Mesendoderm (in vitro differentiated cells): ENCODE measurements around the gene ADAMTS16.
A peak's percentile ranks its signal among the peaks of the same experiment; 100 is the strongest.

Source experiments
- DNase-seq: peaks from one replicate; pipeline ENCODE4 v3.0.0; 2013
- H2AK5ac ChIP-seq: 2 replicates; pipeline ENCODE4 v1.6.1; 2013; ENCODE audit warnings: low read length, inconsistent platforms
- H2BK120ac ChIP-seq: 2 replicates; pipeline ENCODE4 v1.6.1; 2013; ENCODE audit warnings: low read depth, mild to moderate bottlenecking, low read length, moderate library complexity, mixed read lengths
- H2BK15ac ChIP-seq: replicated peaks from 2 replicates; pipeline ENCODE4 v1.6.1; 2013; ENCODE audit warnings: low read depth, mild to moderate bottlenecking, moderate library complexity
- H2BK5ac ChIP-seq: 2 replicates; pipeline ENCODE4 v1.6.1; 2013; ENCODE audit warnings: low read length, inconsistent platforms
- H3K18ac ChIP-seq: 2 replicates; pipeline ENCODE4 v1.6.1; 2013; ENCODE audit warnings: mild to moderate bottlenecking, low read length, mixed read lengths
- H3K23ac ChIP-seq: one replicate; pipeline ENCODE4 v1.6.1; 2013; ENCODE audit warnings: low read length
- H3K27ac ChIP-seq: 2 replicates; pipeline ENCODE4 v1.5.1; 2013; ENCODE audit warnings: low read depth, mild to moderate bottlenecking, inconsistent platforms, low read length, moderate library complexity
- H3K27me3 ChIP-seq: 2 replicates; pipeline ENCODE4 v1.6.1; 2013; ENCODE audit warnings: low read length, control low read depth, mild to moderate bottlenecking, inconsistent platforms; ENCODE audit not compliant: insufficient read depth, poor library complexity
- H3K36me3 ChIP-seq: 2 replicates; pipeline ENCODE4 v1.6.1; 2013; ENCODE audit warnings: low read length, inconsistent platforms; ENCODE audit not compliant: control insufficient read depth, insufficient read depth
- H3K4ac ChIP-seq: one replicate; pipeline ENCODE4 v1.6.1; 2013; ENCODE audit warnings: low read depth, mild to moderate bottlenecking, low read length, moderate library complexity
- H3K4me1 ChIP-seq: 2 replicates; pipeline ENCODE4 v1.6.1; 2013; ENCODE audit warnings: low read depth, low read length, inconsistent platforms; ENCODE audit not compliant: control insufficient read depth
- H3K4me2 ChIP-seq: 2 replicates; pipeline ENCODE4 v1.6.1; 2013; ENCODE audit warnings: low read length
- H3K4me3 ChIP-seq: 2 replicates; pipeline ENCODE4 v1.5.1; 2013; ENCODE audit warnings: mild to moderate bottlenecking, low read length
- H3K56ac ChIP-seq: one replicate; pipeline ENCODE4 v1.6.1; 2013; ENCODE audit warnings: low read length
- H3K79me1 ChIP-seq: 2 replicates; pipeline ENCODE4 v1.6.1; 2013; ENCODE audit warnings: low read length, inconsistent platforms
- H3K79me2 ChIP-seq: 2 replicates; pipeline ENCODE4 v1.6.1; 2013; ENCODE audit warnings: mild to moderate bottlenecking, low read length; ENCODE audit not compliant: control insufficient read depth, insufficient read depth
- H3K9ac ChIP-seq: 2 replicates; pipeline ENCODE4 v1.6.1; 2013; ENCODE audit warnings: low read length, inconsistent platforms
- H4K5ac ChIP-seq: one replicate; pipeline ENCODE4 v1.6.1; 2013; ENCODE audit warnings: low read length
- H4K8ac ChIP-seq: one replicate; pipeline ENCODE4 v1.6.1; 2013; ENCODE audit warnings: low read depth, mild to moderate bottlenecking, control low read depth, low read length, moderate library complexity
- WGBS: extraction: QIAGEN DNeasy Blood & Tissue Kit; methylation state at CpG from one replicate; pipeline ENCODE4 v1.1.7; 2013; ENCODE audit warnings: low lambda C conversion rate, missing lambda C conversion rate; ENCODE audit not compliant: insufficient coverage; ENCODE audit errors: extremely low coverage; 5-methylcytosine and 5-hydroxymethylcytosine counted together

ADAMTS16 gene

GRCh38 chr5:5264727-5265126 lies 124.6 kb downstream of the ADAMTS16 start:
- no peak overlapping the region for H4K5ac ChIP-seq
- no peak overlapping the region for H3K56ac ChIP-seq
- no peaks in the 10 kb centered on the region for H3K79me2 ChIP-seq
- H4K8ac ChIP-seq, result no peak overlapping the region
- H2BK5ac ChIP-seq, result no peak overlapping the region
- no peak overlapping the region for H3K4ac ChIP-seq
- no peak overlapping the region for H3K27ac ChIP-seq
- no peaks in the 10 kb centered on the region for H3K79me1 ChIP-seq
- no peaks in the 10 kb centered on the region for H3K27me3 ChIP-seq
- no peak overlapping the region for H3K9ac ChIP-seq
- DNase-seq, result no peak
- no peaks in the 10 kb centered on the region for H3K4me1 ChIP-seq
- H2AK5ac ChIP-seq, result no peak overlapping the region
- no peak overlapping the region for H2BK15ac ChIP-seq
- no peak overlapping the region for H3K4me3 ChIP-seq
- H2BK120ac ChIP-seq, result no peak overlapping the region
- no peak overlapping the region for H3K23ac ChIP-seq
- no CpG with 5 or more reads among the region's 3 CpGs for WGBS
- H3K18ac ChIP-seq, result no peak overlapping the region
- H3K4me2 ChIP-seq, result no peak overlapping the region
- H3K36me3 ChIP-seq, result no peaks in the 10 kb centered on the region

- Histone ChIP-seq H3K9ac (no peak overlapping the region), H3K56ac (no peak overlapping the region), H3K18ac (no peak overlapping the region), H3K4me3 (no peak overlapping the region), H3K4me2 (no peak overlapping the region), H3K36me3 (no peaks in the 10 kb centered on the region), H4K8ac (no peak overlapping the region), H3K27me3 (no peaks in the 10 kb centered on the region), H3K79me2 (no peaks in the 10 kb centered on the region), H2BK120ac (no peak overlapping the region), H3K4ac (no peak overlapping the region), H3K23ac (no peak overlapping the region), H2BK15ac (no peak overlapping the region), H2BK5ac (no peak overlapping the region), H3K27ac (no peak overlapping the region), H3K4me1 (no peaks in the 10 kb centered on the region), H4K5ac (no peak overlapping the region), H3K79me1 (no peaks in the 10 kb centered on the region), H2AK5ac (no peak overlapping the region)
- DNase-seq, result no peak
- WGBS, result no CpG with 5 or more reads among the region's 6 CpGs
Measured at GRCh38 chr5:5266297-5266696, 126.2 kb downstream of the ADAMTS16 start.

GRCh38 chr5:5270161-5270560 lies 130.0 kb downstream of the ADAMTS16 start:
- no peak overlapping the region for H3K27ac ChIP-seq
- H3K4me3 ChIP-seq, result no peak overlapping the region
- WGBS, result no CpG with 5 or more reads among the region's 9 CpGs

GRCh38 chr5:5270958-5271785 lies 131.0 kb downstream of the ADAMTS16 start:
- no CpG with 5 or more reads among the region's 18 CpGs for WGBS
- DNase-seq, result peak; percentile 90
- no peak overlapping the region for H3K4me3 ChIP-seq

More at GRCh38 chr5:5270161-5270560, 130.0 kb downstream of the ADAMTS16 start:
- Histone ChIP-seq H2BK5ac (no peak overlapping the region), H3K4me2 (no peak overlapping the region), H3K9ac (no peak overlapping the region), H3K79me1 (no peaks in the 10 kb centered on the region), H3K18ac (no peak overlapping the region), H2BK120ac (no peak overlapping the region), H2AK5ac (no peak overlapping the region), H3K4me1 (peaks cover 4% of the 10 kb centered on the region), H4K8ac (no peak overlapping the region), H3K56ac (no peak overlapping the region), H4K5ac (no peak overlapping the region), H3K36me3 (no peaks in the 10 kb centered on the region), H3K23ac (no peak overlapping the region), H3K4ac (no peak overlapping the region), H3K27me3 (no peaks in the 10 kb centered on the region), H3K79me2 (no peaks in the 10 kb centered on the region), H2BK15ac (no peak overlapping the region)
- no peak for DNase-seq

GRCh38 chr5:5271786-5272321 lies 131.7 kb downstream of the ADAMTS16 start:
- H4K5ac ChIP-seq, result no peak overlapping the region
- peaks cover 4% of the 10 kb centered on the region for H3K4me1 ChIP-seq
- H3K36me3 ChIP-seq, result no peaks in the 10 kb centered on the region
- H3K23ac ChIP-seq, result no peak overlapping the region
- no peak overlapping the region for H3K56ac ChIP-seq
- H3K9ac ChIP-seq, result no peak overlapping the region
- H3K79me1 ChIP-seq, result no peaks in the 10 kb centered on the region
- no CpG with 5 or more reads among the region's 9 CpGs for WGBS
- H3K79me2 ChIP-seq, result no peaks in the 10 kb centered on the region
- H2BK15ac ChIP-seq, result no peak overlapping the region
- H3K18ac ChIP-seq, result no peak overlapping the region
- peak; percentile 82 for DNase-seq
- no peak overlapping the region for H2AK5ac ChIP-seq
- peak overlapping the region; percentile 7 for H3K27ac ChIP-seq
- H3K4ac ChIP-seq, result no peak overlapping the region
- no peak overlapping the region for H4K8ac ChIP-seq
- no peak overlapping the region for H2BK5ac ChIP-seq
- no peak overlapping the region for H2BK120ac ChIP-seq
- H3K4me3 ChIP-seq, result no peak overlapping the region
- H3K4me2 ChIP-seq, result no peak overlapping the region
- no peaks in the 10 kb centered on the region for H3K27me3 ChIP-seq

More at GRCh38 chr5:5270958-5271785, 131.0 kb downstream of the ADAMTS16 start:
- H3K27ac ChIP-seq, result peak overlapping the region; percentile 7
- peaks cover 4% of the 10 kb centered on the region for H3K4me1 ChIP-seq
- no peak overlapping the region for H4K5ac ChIP-seq
- no peak overlapping the region for H3K4ac ChIP-seq
- H3K4me2 ChIP-seq, result no peak overlapping the region
- no peak overlapping the region for H2BK15ac ChIP-seq
- H3K27me3 ChIP-seq, result no peaks in the 10 kb centered on the region
- H2BK5ac ChIP-seq, result no peak overlapping the region
- H2AK5ac ChIP-seq, result no peak overlapping the region
- H3K79me2 ChIP-seq, result no peaks in the 10 kb centered on the region
- H2BK120ac ChIP-seq, result no peak overlapping the region
- H3K23ac ChIP-seq, result no peak overlapping the region
- no peak overlapping the region for H3K56ac ChIP-seq
- H3K9ac ChIP-seq, result no peak overlapping the region
- no peaks in the 10 kb centered on the region for H3K36me3 ChIP-seq
- H3K79me1 ChIP-seq, result no peaks in the 10 kb centered on the region
- H4K8ac ChIP-seq, result no peak overlapping the region
- no peak overlapping the region for H3K18ac ChIP-seq
